GM21717 (cell line): ENCODE measurements around the gene ZCCHC24.

Source experiments
- ATAC-seq: cut with Tn5 transposase; IDR thresholded peaks from one replicate; pipeline ENCODE4 v1.9.1; 2021; ENCODE audit warnings: mild to moderate bottlenecking, moderate library complexity; ENCODE audit not compliant: unreplicated experiment

Gene ZCCHC24

DNA sequence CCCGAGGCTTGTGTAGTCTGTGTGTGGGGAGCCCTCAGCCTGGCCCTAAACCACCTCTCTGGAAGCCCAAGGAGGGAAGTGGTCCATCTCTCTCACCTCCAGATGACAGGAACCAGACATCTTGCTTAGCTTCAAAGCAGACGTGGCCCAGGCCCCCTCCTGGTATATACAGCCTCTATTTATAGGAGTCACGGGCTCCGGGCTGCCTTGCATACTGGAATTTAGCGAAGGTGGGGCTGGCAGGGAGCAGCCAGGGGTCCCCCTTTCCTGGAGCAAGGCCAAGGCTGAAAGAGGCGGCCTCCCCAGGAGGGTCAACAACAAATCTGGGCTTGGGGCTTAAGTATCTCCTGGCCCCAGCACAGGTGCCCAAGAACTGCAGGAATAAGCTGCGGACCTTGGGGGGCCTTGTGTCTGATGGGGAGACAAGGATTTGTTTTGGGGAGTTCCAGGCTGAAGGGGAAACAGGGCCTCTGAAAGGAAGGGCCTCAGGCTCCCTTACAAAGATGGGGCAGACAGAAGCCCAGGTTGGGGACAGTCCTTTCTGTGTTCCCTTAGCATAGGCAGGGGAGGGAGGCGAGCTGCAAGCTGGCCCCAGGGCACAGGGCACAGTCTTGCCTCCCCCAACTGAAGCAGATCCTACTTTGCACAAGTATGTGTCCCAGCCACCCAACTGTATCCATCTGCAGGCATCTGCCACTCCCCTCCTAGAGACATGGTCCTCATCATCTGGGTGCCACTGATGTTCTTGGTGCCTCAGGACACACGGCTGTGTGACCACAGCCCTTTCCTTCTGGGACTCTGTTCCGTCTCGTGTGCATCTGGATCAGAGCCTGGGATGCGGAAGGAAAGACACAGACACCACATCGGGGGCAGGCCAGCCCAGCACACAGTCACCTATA lies 11.9 kb downstream of the ZCCHC24 start:
- ATAC-seq = no peak

GRCh38 chr10:79431891-79432831 lies 13.3 kb downstream of the ZCCHC24 start:
- no peak for ATAC-seq

DNA sequence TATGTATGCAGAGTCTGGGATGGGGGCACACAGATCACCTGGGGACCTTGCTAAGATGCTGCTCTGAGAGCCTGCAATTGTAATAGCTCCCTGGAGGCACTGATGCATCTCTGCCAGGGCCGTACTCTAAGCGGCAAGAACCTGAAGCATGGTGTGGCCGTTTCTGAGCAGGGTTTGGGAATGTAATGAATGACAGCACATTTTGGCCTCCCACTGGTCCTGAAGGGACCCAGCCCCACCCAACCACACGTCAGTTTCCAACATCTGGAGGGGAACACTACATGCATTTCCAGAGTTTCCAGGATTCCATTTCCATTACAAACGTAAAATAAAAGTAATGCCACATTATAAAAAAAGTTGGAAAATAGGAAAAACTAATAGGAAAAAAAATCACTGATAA lies 14.0 kb downstream of the ZCCHC24 start:
- no peak for ATAC-seq

- ATAC-seq = no peak
Observed at GRCh38 chr10:79430936-79431335, 14.5 kb downstream of the ZCCHC24 start.

DNA sequence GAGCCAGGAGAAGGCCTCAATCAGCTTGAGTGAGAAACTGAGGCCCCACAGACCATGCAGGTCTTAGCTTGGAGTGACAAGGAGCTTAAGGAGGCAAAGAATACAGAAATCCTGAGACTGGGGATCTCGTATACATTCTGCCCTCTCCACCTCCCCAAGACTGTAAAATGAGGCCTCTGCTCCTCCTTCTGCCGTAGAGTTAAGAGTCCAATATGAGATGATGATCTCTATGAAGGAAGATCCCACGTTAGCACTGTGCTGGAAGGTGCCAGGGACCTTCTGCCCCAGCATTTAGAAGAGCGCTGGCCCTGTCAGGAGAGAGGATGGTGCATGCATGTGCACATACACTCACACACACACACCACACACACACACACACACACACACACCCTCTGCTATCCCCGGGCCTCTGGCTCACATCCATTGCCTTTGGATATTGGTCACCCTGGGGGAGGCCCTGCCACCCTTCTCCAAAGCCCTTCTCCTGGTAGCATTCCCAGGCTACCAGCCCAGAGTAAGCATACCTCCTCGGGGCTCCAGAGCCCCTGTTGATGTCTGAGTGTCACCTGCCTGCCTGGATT lies 15.0 kb downstream of the ZCCHC24 start:
- no peak for ATAC-seq

- no peak for ATAC-seq
Observed at GRCh38 chr10:79429751-79430150, 15.7 kb downstream of the ZCCHC24 start.

GRCh38 chr10:79427965-79428364 lies 17.5 kb downstream of the ZCCHC24 start:
- ATAC-seq = no peak

DNA sequence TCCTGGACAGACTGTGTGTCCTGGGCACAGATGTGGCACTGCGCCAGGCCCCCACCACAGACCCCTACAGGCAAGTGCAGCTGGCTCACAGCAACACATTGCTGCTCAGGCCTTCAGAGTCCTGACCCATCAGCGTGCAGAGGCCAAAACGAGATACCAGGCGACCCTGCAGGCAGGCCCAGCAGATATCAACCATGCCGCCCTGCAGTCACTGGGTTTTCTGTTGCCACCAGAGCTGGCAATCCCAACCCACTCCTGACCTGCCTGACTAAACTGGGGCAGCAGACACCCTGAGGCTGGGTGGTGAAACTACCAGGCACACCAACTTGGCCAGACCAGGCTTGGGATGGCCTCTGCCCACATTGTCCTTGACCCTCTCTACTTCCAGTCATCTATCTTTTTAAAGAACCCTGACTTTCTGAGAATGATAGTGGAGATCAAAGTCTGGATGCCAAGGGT lies 20.3 kb downstream of the ZCCHC24 start:
- ATAC-seq = no peak

DNA sequence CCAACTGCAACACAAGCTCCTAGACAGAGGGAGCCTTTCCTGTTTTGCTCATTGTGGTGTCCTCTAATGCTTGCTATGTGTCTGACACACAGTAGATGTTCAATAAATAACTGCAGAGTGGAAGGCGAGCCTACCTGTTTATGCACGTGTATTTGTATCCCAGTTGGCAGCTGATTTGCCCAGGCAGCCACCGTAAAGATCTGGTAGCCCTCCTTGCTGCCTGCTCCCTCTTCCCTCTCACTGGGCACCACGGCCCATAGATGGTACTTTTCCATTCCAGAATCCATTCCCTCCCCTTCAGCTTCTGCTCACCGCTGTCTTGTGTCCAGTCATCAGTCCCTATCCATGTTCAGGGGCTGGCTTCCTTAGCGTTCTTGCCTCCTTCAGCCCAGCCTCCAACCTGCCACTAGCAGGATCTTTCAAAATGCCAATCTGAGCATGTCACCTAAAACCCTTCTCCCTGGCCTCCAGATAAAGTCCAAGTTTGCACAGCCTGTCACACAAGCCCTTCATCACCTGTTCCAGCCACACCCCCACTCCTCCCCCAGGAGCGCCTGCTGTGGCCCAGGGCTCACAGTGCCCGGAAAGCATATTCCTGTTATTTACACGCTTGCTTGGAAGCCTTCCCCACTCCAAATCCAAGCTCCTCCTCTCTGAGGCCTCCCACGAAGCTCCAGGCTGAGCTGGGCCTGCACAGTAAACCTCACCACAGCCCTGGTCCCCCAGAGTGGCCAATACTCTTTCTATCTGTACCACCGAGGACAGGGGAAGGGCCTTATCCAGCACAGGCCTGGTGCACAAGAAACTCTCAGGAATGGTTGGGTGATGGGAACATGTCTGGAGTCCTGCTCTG lies 21.0 kb downstream of the ZCCHC24 start:
- no peak for ATAC-seq

DNA sequence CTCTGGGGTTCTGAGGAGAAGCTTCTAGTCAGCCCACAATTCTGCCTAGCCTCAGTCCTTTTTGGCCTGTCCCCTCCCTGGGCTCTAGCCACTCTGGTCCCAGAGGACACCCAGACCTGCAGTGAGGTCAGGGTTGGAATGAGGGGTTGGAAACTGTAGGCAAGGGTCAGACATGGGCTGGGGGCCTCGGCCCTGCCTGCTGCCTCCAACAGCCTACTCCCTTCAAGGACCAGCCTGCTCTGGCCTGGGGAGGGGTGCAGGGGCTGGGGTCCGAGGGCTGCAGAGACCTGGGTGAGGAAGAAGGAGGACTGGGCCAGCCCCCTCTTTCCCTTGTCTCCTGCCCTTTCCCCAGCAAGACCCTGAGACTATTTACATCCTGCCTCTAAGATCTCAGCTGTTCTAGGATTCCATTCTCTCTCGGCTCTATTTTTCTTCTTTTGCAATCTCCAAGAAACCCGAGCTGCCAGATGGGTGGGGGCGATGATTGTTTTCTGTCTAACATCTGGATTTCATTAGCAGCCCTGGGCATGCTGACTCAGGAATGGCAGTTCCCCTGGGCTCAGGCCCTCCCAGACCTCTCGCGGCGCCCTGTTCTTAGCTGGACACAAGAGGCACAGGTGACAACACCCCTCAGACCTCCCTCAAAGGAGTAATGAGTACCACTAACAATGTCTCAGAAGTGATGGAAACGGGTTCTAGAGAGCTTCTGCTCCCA lies 23.1 kb downstream of the ZCCHC24 start:
- ATAC-seq = no peak

GRCh38 chr10:79420974-79421688 lies 24.3 kb downstream of the ZCCHC24 start:
- no peak for ATAC-seq

DNA sequence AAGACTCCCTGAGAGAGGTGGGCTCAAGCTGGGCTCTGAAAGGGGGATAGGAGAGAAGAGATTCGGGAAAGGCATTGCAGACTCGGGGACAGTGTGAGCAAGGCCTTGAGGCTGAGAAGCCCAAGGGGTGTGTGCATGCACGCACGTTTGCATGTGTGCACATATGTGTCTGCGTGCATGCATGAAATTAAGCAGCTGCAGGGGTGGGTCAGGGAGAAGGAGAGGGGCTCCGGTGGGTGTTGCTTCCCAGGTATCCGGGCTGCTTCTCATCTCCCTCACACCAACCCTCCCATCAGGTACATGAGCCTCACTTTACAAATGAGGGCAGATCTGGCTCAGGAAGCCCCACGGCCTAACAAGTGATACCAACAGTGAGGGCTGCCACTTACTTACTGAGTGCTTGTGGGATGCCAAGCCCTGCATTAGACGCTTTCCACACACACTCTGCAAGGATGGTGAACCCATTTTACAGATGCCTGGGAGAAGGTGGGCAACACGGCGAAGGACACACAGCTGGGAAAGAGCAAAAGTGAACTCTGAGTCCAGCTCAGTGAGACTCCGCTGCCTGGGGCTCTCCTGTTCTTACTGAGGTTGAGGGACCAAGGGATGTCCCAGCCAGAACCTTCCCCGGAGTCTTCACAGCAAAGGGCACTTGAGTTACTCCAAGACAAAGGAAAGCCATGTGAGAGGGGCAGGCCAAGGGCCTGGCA lies 26.4 kb downstream of the ZCCHC24 start:
- ATAC-seq = no peak

- ATAC-seq = no peak
Observed at GRCh38 chr10:79418274-79418673, 27.1 kb downstream of the ZCCHC24 start.

DNA sequence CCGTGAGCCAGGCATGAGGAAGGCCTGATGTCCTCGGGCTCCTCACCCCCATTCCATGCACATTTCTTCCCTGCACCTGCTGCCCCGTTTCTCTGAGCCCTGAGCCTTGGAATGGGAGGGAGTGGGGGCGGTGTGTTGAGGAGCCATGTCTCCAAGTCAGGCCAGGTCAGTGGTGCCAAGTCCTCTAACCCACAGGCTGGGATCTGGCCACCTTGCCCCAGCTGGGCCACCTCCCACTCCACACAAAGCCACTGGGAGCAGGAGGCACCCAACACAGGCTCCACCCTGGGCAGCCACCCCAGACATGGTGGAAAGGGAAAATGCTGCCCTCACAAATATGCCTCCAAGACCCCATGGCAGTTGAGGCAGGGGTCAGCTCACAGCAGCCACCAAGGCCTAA lies 27.7 kb downstream of the ZCCHC24 start:
- no peak for ATAC-seq

DNA sequence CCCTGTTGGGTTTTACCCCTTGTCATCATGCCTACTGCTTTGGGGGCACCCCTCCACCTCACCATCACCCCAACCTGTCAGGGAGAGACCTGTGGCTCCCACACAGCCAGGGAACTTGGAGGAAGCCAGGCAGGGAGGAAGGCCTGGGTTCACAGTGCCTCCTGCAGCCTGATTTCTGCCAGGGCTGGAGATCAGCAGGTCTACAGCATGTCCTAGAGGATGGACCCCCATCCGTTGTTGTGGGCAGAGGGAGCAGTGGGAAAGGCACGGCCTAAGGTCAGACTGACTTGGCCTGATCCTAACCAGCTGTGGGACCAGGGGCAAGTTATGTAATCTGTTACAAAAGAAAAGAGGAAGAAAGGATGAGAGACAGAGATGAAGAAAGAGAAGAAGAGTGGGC lies 28.2 kb downstream of the ZCCHC24 start:
- ATAC-seq = no peak

- no peak for ATAC-seq
Observed at GRCh38 chr10:79416578-79417255, 28.7 kb downstream of the ZCCHC24 start.

DNA sequence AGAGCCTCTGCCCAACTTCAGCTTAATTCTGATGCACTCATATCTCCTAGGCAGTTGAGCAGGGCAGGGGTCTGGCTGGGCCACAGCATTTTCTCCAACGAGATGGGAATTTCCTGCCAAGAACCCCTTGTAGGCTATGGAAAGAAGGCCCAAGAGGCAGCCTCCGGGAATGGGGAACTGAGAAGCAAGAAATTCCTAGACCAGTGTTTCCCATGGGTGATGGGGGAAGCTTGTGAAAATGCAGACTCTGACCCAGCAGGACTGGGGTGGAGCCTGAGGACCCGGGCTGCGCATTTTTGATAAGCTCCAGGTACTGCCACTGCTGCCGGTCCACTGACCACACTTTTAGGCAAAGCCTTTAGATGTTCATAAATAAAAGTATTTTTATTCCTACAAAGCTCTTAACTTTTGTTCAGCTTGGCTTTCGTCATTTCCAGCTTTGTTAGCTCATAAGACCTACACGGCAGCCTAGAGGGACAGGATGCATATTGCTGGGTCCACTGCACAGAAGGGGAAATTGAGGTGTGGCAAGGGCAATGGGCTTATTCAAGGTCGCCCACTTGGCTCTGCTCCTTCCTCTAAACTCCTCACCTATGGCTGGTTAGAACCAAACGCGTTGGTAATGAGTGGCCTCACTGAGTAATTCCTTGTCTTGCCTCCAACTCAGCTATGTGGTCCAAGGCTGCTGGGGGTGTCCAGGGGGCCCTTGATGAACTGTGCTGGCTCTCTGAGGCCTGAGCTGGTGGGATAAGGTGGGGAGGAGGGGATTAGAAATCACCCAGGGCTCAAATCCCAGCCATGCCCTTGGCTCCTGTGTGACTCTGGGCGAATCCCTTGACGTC lies 29.5 kb downstream of the ZCCHC24 start:
- no peak for ATAC-seq
